ENCODE results near the gene POFUT1.

The POFUT1 gene

GRCh38 chr20:32285082-32285620 lies 77.5 kb downstream of the POFUT1 start:
- Histone ChIP-seq H3K9me3 (ENCODE audit: control insufficient read depth, low read length) (no peaks in the 10 kb centered on the region), H3K4me1 (ENCODE audit: control insufficient read depth, insufficient read depth, low read depth, low read length) (peaks cover 2% of the 10 kb centered on the region)

GRCh38 chr20:32285621-32286371 lies 78.1 kb downstream of the POFUT1 start:
- DNase-seq = peak; percentile 39
- Histone ChIP-seq H3K9me3 (ENCODE audit: control insufficient read depth, low read length) (no peaks in the 10 kb centered on the region), H3K9ac (ENCODE audit: low read length) (no peak overlapping the region), H2BK15ac (ENCODE audit: low read depth, poor library complexity, severe bottlenecking) (no peak overlapping the region), H4K91ac (ENCODE audit: low read length) (no peak overlapping the region), H3K23ac (ENCODE audit: low read length in 2 of 2) (no peak overlapping the region), H3K79me1 (replicated peaks; ENCODE audit: low read length, poor library complexity, severe bottlenecking) (peaks cover 54% of the 10 kb centered on the region), H3K14ac (ENCODE audit: low read length in 2 of 2) (no peak overlapping the region), H2BK120ac (ENCODE audit: low read depth, low read length) (no peak overlapping the region), H3K18ac (ENCODE audit: low read depth in 1 of 2, low read length in 2 of 2) (no peak overlapping the region), H3K27ac (ENCODE audit: low read length, poor library complexity, severe bottlenecking) (no peak overlapping the region), H2BK5ac (ENCODE audit: low read depth, low read length, poor library complexity, severe bottlenecking) (no peak overlapping the region), H3K36me3 (ENCODE audit: control insufficient read depth in 1 of 2, insufficient read depth in 2 of 2, low read depth in 1 of 2, low read length in 2 of 2) (peaks cover 8 to 20% of the 10 kb centered on the region in 2 experiments), H3K4me1 (ENCODE audit: control insufficient read depth, insufficient read depth, low read depth, low read length) (peaks cover 2% of the 10 kb centered on the region), H2BK12ac (ENCODE audit: low read length in 2 of 2) (no peak overlapping the region), H3K4me2 (ENCODE audit: low read length, poor library complexity, severe bottlenecking) (no peak overlapping the region), H3K4ac (ENCODE audit: low read depth in 1 of 2, low read length in 2 of 2) (no peak overlapping the region), H3K4me3 (ENCODE audit: insufficient read depth in 1 of 2, low read depth in 1 of 2, low read length in 2 of 2) (no peak overlapping the region), H2AK5ac (ENCODE audit: low read length, severe bottlenecking) (no peak overlapping the region), H3K27me3 (ENCODE audit: control insufficient read depth in 1 of 2, insufficient read depth in 1 of 2, low read length in 2 of 2) (no peaks in the 10 kb centered on the region), H4K8ac (ENCODE audit: low read length) (no peak overlapping the region), H2AFZ (ENCODE audit: low read depth, low read length) (no peak overlapping the region)
- 75% methylated on average over 2 of the region's 4 CpGs for WGBS

More at GRCh38 chr20:32285082-32285620, 77.5 kb downstream of the POFUT1 start:
- Histone ChIP-seq H2BK12ac (ENCODE audit: low read length in 2 of 2) (no peak overlapping the region), H3K4me3 (ENCODE audit: insufficient read depth in 1 of 2, low read depth in 1 of 2, low read length in 2 of 2) (no peak overlapping the region), H2BK5ac (ENCODE audit: low read depth, low read length, poor library complexity, severe bottlenecking) (no peak overlapping the region), H3K18ac (ENCODE audit: low read depth in 1 of 2, low read length in 2 of 2) (no peak overlapping the region), H3K4me2 (ENCODE audit: low read length, poor library complexity, severe bottlenecking) (no peak overlapping the region), H3K9ac (ENCODE audit: low read length) (no peak overlapping the region), H2AFZ (ENCODE audit: low read depth, low read length) (no peak overlapping the region), H4K8ac (ENCODE audit: low read length) (no peak overlapping the region), H3K36me3 (ENCODE audit: control insufficient read depth in 1 of 2, insufficient read depth in 2 of 2, low read depth in 1 of 2, low read length in 2 of 2) (peaks cover 8 to 21% of the 10 kb centered on the region in 2 experiments), H3K79me1 (replicated peaks; ENCODE audit: low read length, poor library complexity, severe bottlenecking) (peaks cover 51% of the 10 kb centered on the region), H4K91ac (ENCODE audit: low read length) (no peak overlapping the region), H3K23ac (ENCODE audit: low read length in 2 of 2) (no peak overlapping the region), H3K14ac (ENCODE audit: low read length in 2 of 2) (no peak overlapping the region), H2BK15ac (ENCODE audit: low read depth, poor library complexity, severe bottlenecking) (no peak overlapping the region), H3K27ac (ENCODE audit: low read length, poor library complexity, severe bottlenecking) (no peak overlapping the region), H2AK5ac (ENCODE audit: low read length, severe bottlenecking) (no peak overlapping the region), H2BK120ac (ENCODE audit: low read depth, low read length) (no peak overlapping the region), H3K4ac (ENCODE audit: low read depth in 1 of 2, low read length in 2 of 2) (no peak overlapping the region), H3K27me3 (ENCODE audit: control insufficient read depth in 1 of 2, insufficient read depth in 1 of 2, low read length in 2 of 2) (no peaks in the 10 kb centered on the region)
- WGBS = 60% methylated on average over 1 of the region's 3 CpGs
- DNase-seq = no peak

- WGBS = 97% methylated on average over 5 of the region's 6 CpGs
- no peak overlapping the region for H2BK15ac ChIP-seq (ENCODE audit: low read depth, poor library complexity, severe bottlenecking)
- no peak overlapping the region for H2AFZ ChIP-seq (ENCODE audit: low read depth, low read length)
- no peak overlapping the region for H2AK5ac ChIP-seq (ENCODE audit: low read length, severe bottlenecking)
- no peak overlapping the region for H3K4me3 ChIP-seq (ENCODE audit: insufficient read depth in 1 of 2, low read depth in 1 of 2, low read length in 2 of 2)
- H3K18ac ChIP-seq (ENCODE audit: low read depth in 1 of 2, low read length in 2 of 2) = no peak overlapping the region
- H2BK5ac ChIP-seq (ENCODE audit: low read depth, low read length, poor library complexity, severe bottlenecking) = no peak overlapping the region
- H3K4me1 ChIP-seq (ENCODE audit: control insufficient read depth, insufficient read depth, low read depth, low read length) = peaks cover 2% of the 10 kb centered on the region
- H3K9ac ChIP-seq (ENCODE audit: low read length) = no peak overlapping the region
- H4K8ac ChIP-seq (ENCODE audit: low read length) = no peak overlapping the region
- H3K14ac ChIP-seq (ENCODE audit: low read length in 2 of 2) = no peak overlapping the region
- no peaks in the 10 kb centered on the region for H3K27me3 ChIP-seq (ENCODE audit: control insufficient read depth in 1 of 2, insufficient read depth in 1 of 2, low read length in 2 of 2)
- peak overlapping the region in 1 of 2 experiments; percentile 70 for H3K23ac ChIP-seq (ENCODE audit: low read length in 2 of 2)
- H3K4ac ChIP-seq (ENCODE audit: low read depth in 1 of 2, low read length in 2 of 2) = no peak overlapping the region
- DNase-seq = no peak
- H2BK12ac ChIP-seq (ENCODE audit: low read length in 2 of 2) = no peak overlapping the region
- H3K9me3 ChIP-seq (ENCODE audit: control insufficient read depth, low read length) = no peaks in the 10 kb centered on the region
- no peak overlapping the region for H3K4me2 ChIP-seq (ENCODE audit: low read length, poor library complexity, severe bottlenecking)
- peaks cover 5 to 12% of the 10 kb centered on the region in 2 experiments for H3K36me3 ChIP-seq (ENCODE audit: control insufficient read depth in 1 of 2, insufficient read depth in 2 of 2, low read depth in 1 of 2, low read length in 2 of 2)
- H2BK120ac ChIP-seq (ENCODE audit: low read depth, low read length) = no peak overlapping the region
- H4K91ac ChIP-seq (ENCODE audit: low read length) = no peak overlapping the region
- H3K79me1 ChIP-seq (replicated peaks; ENCODE audit: low read length, poor library complexity, severe bottlenecking) = peaks cover 48% of the 10 kb centered on the region
- no peak overlapping the region for H3K27ac ChIP-seq (ENCODE audit: low read length, poor library complexity, severe bottlenecking)
These were observed 79.6 kb downstream of the POFUT1 start for GRCh38 chr20:32287231-32287638.
